Measurements from ENCODE around the gene IMMP2L. TPM values are rescaled to one million over a fixed set of nuclear protein-coding genes. Genes with fewer than 3 reads are reported as not detected.

IMMP2L gene
- total RNA-seq, 1 donor from 2014 or later = 19.0 TPM

DNA sequence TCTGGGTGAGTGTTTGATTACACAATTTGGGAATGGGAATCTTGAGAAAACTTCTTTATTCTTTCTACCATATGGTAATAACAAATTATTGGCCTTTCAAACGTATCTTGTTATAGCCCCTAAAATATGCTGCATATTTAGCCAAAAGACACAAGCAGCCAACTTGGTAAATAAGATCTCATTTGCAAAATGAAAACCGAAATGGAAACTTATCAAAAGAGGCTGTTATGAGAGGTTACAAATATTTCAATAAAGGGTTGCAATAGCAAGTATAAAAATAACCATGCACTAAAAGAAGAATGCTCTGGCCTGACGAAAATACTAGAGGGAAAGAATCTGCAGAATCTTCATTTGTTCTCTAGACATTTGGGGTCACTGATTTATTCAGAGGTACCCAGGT is 730.9 kb downstream of the IMMP2L start:
- TF ChIP-seq, protein P1, sequence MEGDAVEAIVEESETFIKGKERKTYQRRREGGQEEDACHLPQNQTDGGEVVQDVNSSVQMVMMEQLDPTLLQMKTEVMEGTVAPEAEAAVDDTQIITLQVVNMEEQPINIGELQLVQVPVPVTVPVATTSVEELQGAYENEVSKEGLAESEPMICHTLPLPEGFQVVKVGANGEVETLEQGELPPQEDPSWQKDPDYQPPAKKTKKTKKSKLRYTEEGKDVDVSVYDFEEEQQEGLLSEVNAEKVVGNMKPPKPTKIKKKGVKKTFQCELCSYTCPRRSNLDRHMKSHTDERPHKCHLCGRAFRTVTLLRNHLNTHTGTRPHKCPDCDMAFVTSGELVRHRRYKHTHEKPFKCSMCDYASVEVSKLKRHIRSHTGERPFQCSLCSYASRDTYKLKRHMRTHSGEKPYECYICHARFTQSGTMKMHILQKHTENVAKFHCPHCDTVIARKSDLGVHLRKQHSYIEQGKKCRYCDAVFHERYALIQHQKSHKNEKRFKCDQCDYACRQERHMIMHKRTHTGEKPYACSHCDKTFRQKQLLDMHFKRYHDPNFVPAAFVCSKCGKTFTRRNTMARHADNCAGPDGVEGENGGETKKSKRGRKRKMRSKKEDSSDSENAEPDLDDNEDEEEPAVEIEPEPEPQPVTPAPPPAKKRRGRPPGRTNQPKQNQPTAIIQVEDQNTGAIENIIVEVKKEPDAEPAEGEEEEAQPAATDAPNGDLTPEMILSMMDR (IDR thresholded peaks at IDR 0.05; ENCODE audit: insufficient read depth, low read length, severe bottlenecking) = no peak
- FAIRE-seq (no peak), DNase-seq (ENCODE audit: low read depth) (no peak)
- no peaks in the 10 kb centered on the region for H3K36me3 ChIP-seq (ENCODE audit: control insufficient read depth, insufficient read depth, low read length)
- no peak overlapping the region for H3K4me3 ChIP-seq (ENCODE audit: low read depth, low read length)
- H3K27me3 ChIP-seq (ENCODE audit: control insufficient read depth, insufficient read depth, low read length) = no peaks in the 10 kb centered on the region

DNA sequence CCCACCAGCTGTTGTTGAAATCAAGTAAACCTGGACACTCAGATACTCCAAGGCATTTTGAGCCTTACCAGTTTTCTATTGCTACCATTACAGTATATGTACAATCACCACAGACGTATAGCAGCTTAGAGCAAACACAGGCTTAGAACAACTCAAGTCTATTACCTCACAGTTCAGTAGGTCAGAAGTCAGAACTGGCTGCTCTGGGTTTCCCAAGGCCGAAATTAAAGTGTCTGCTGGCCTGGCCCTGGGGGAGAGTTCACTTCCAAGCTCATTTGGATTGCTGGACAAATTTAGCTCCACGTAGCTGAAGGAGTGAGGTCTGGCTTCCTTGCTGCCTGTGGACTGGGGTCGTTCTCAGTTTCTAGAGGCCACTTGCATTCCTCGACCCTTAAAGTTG is 731.5 kb downstream of the IMMP2L start:
- DNase-seq (ENCODE audit: low read depth) (no peak), FAIRE-seq (no peak)
- TF ChIP-seq, protein P1 (IDR thresholded peaks at IDR 0.05; ENCODE audit: insufficient read depth, low read length, severe bottlenecking) = no peak

DNA sequence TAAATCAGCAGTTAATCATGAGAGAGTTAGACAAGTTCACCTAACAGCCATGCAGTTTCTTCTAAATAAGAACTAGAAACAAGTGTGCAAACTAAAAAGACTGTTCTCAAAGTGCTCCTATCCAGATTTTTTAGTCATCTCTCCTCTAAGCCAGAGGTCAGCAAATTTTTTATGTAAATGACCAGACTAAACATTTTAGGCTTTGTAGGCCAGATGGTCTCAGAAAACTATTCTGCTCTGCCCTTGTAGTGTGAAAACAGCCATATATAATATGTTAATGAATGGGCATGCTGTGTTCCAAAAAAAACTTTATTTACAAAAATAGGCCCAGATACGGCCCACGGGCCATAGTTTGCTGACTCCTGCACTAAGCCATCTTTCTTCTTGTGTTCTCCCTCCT is 734.4 kb downstream of the IMMP2L start:
- Histone ChIP-seq H3K4me3 (ENCODE audit: low read depth, low read length) (no peak overlapping the region), H3K27me3 (ENCODE audit: control insufficient read depth, insufficient read depth, low read length) (no peaks in the 10 kb centered on the region), H3K36me3 (ENCODE audit: control insufficient read depth, insufficient read depth, low read length) (no peaks in the 10 kb centered on the region)
- FAIRE-seq (no peak), DNase-seq (ENCODE audit: low read depth) (no peak)
- TF ChIP-seq, protein P1 (IDR thresholded peaks at IDR 0.05; ENCODE audit: insufficient read depth, low read length, severe bottlenecking) = no peak

More for the DNA sequence above, 731.5 kb downstream of the IMMP2L start:
- H3K36me3 ChIP-seq (ENCODE audit: control insufficient read depth, insufficient read depth, low read length) = no peaks in the 10 kb centered on the region
- H3K27me3 ChIP-seq (ENCODE audit: control insufficient read depth, insufficient read depth, low read length) = no peaks in the 10 kb centered on the region
- no peak overlapping the region for H3K4me3 ChIP-seq (ENCODE audit: low read depth, low read length)

DNA sequence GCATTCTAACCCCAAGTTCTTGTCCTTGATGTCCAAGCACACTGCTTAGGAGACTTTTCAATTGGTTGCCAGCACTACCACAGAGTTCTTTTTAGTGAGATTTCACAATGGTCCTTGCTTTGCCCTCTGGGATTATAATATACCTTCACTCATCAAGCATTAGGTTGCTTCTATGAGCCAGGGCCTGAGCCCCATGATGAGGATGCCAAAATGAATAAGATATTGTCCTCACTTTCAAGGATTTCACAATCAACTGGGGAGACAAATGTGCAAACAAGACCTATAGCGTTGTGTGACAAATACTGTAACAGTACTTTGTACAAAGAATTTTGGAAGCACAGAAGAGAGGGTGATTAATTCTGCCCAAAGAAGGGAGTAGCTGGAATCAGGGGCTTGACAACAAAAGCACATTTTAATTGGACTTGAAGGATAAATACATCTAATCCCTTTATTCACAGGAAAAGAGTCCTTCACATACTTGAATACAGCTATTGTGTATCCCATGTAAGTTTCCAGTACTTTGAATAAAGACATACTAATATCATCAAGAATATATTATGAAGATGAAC is 734.9 kb downstream of the IMMP2L start:
- H3K4me3 ChIP-seq (ENCODE audit: low read depth, low read length) = no peak overlapping the region
- H3K27me3 ChIP-seq (ENCODE audit: control insufficient read depth, insufficient read depth, low read length) = no peaks in the 10 kb centered on the region
- no peaks in the 10 kb centered on the region for H3K36me3 ChIP-seq (ENCODE audit: control insufficient read depth, insufficient read depth, low read length)
- TF ChIP-seq, protein P1 (IDR thresholded peaks at IDR 0.05; ENCODE audit: insufficient read depth, low read length, severe bottlenecking) = no peak
- FAIRE-seq (no peak), DNase-seq (ENCODE audit: low read depth) (no peak)

DNA sequence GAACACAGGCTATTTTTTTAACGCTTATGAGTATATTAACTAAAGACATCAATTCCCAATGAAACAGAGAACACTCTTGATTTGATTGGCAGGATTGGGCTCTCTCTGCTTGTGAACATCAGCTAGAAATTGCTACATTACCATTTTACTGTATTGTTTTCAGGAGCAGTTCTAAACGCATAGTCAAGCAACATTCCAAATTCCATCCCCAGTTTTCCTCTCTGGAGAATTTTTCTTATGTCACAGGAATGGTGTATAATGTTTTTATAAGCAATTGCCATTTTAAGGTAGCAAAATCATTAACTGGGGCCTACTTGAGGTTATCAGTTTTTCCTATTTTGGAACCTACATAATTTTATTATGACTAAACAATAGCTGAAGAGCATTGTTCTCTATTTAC is 748.3 kb downstream of the IMMP2L start:
- DNase-seq (ENCODE audit: low read depth) = no peak
- TF ChIP-seq, protein P1 (IDR thresholded peaks at IDR 0.05; ENCODE audit: insufficient read depth, low read length, severe bottlenecking) = no peak
- no peak overlapping the region for H3K4me3 ChIP-seq (ENCODE audit: low read depth, low read length)
- H3K36me3 ChIP-seq (ENCODE audit: control insufficient read depth, insufficient read depth, low read length) = no peaks in the 10 kb centered on the region
- no peak for FAIRE-seq
- no peaks in the 10 kb centered on the region for H3K27me3 ChIP-seq (ENCODE audit: control insufficient read depth, insufficient read depth, low read length)

DNA sequence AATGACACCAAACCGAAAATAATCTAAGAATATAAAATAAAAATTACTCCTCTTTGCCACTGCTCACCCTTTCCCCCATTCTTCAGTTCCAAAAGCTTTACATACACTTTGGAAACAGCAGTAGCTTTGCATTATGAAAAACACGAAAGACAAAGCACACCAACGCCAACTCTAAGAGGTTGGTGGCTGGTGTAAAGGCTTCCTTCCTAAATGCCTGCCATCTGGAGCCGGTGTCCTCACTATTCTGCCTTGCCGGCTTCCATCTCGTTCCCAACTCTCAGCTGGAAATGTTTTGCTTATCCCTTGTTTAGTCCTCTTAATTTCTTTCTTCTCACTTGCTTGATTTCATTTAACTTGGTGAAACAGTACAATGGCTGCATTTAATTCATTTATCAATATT is 752.5 kb downstream of the IMMP2L start:
- H3K4me3 ChIP-seq (ENCODE audit: low read depth, low read length) = no peak overlapping the region
- TF ChIP-seq, protein P1 (IDR thresholded peaks at IDR 0.05; ENCODE audit: insufficient read depth, low read length, severe bottlenecking) = no peak
- H3K36me3 ChIP-seq (ENCODE audit: control insufficient read depth, insufficient read depth, low read length) = no peaks in the 10 kb centered on the region
- FAIRE-seq (no peak), DNase-seq (ENCODE audit: low read depth) (no peak)
- H3K27me3 ChIP-seq (ENCODE audit: control insufficient read depth, insufficient read depth, low read length) = no peaks in the 10 kb centered on the region
